Muscle of arm (tissue), 12 donors: ENCODE results near the gene SERPINF2. TPM values are rescaled to one million over a fixed set of nuclear protein-coding genes. Genes with fewer than 3 reads are reported as not detected.
"Not testable (repeated sequence)": the region's sequence is repeated elsewhere in the genome, so short reads cannot be mapped to it uniquely, and the experiment has no call there.

Experiments used
- DNase-seq: peaks from one replicate; pipeline ENCODE4 v3.0.0-alpha.2; 2013
- polyA plus RNA-seq, 12 donors: library from polyadenylated mRNA; unstranded; fragments of 120-200 nt; gene quantifications; one replicate each; pipeline ENCODE4 v1.2.1, GENCODE V29; 2013; ENCODE audit not compliant: insufficient read length in 12 of 12

Gene SERPINF2
- polyA plus RNA-seq, 12 donors: 0.41 to 6.2 (median 1.7) TPM; not detected in 1

GRCh38 chr17:1735418-1735817, 7.3 kb upstream of the SERPINF2 start:
- DNase-seq: no peak

- DNase-seq: no peak
Measured at GRCh38 chr17:1735834-1736347, 6.8 kb upstream of the SERPINF2 start.

GRCh38 chr17:1736348-1737281, 6.1 kb upstream of the SERPINF2 start:
- DNase-seq: no peak

- no peak for DNase-seq
Measured at GRCh38 chr17:1737531-1738291, 5.0 kb upstream of the SERPINF2 start.

GRCh38 chr17:1741899-1742298, 772 bp upstream of the SERPINF2 start:
- not testable (repeated sequence) for DNase-seq

- DNase-seq: no peak
Measured at GRCh38 chr17:1743088-1743439, 393 bp downstream of the SERPINF2 start.

GRCh38 chr17:1744551-1745512, 2.2 kb downstream of the SERPINF2 start:
- no peak for DNase-seq

GRCh38 chr17:1745513-1746020, 2.9 kb downstream of the SERPINF2 start:
- no peak for DNase-seq

GRCh38 chr17:1746975-1747543, 4.4 kb downstream of the SERPINF2 start:
- no peak for DNase-seq

- DNase-seq: no peak
Measured at GRCh38 chr17:1750628-1751027, 8.0 kb downstream of the SERPINF2 start.

- no peak for DNase-seq
Measured at GRCh38 chr17:1752425-1753262, 10.0 kb downstream of the SERPINF2 start.

GRCh38 chr17:1753767-1754429, 11.2 kb downstream of the SERPINF2 start:
- no peak for DNase-seq

- no peak for DNase-seq
Measured at GRCh38 chr17:1754430-1755112, 11.9 kb downstream of the SERPINF2 start.

- DNase-seq: no peak
Measured at GRCh38 chr17:1755252-1755826, 12.7 kb downstream of the SERPINF2 start.

- DNase-seq: no peak
Measured at GRCh38 chr17:1755827-1756262, 13.2 kb downstream of the SERPINF2 start.

- no peak for DNase-seq
Measured at GRCh38 chr17:1758807-1759206, 16.1 kb downstream of the SERPINF2 start.

GRCh38 chr17:1759529-1759928, 16.9 kb downstream of the SERPINF2 start:
- DNase-seq: no peak

- no peak for DNase-seq
Measured at GRCh38 chr17:1762233-1762900, 19.7 kb downstream of the SERPINF2 start.
